ENCODE results near the gene AK5.

Gene AK5

DNA sequence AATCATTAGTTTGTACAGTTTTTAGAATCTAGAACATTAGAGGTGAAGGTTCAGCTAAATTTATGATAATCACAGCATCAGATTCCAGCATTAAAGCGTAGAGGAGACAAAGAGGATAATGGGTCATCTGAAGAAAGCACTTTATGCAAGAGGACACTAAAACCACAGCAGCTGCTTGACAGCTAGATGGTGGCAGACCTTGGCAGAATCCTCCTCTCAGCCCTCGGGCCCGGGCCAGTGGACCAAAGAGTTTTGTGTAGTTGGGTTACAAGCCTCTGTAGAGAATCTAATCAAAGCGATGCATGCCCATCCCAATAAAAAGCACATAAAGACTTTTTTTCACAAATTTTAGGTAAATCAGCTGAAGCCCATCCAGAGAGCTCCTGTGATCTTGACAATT, 59.4 kb downstream of the AK5 start:
- H3K4me3 ChIP-seq (ENCODE audit: low read depth, low read length): no peak overlapping the region
- TF ChIP-seq, protein P1, sequence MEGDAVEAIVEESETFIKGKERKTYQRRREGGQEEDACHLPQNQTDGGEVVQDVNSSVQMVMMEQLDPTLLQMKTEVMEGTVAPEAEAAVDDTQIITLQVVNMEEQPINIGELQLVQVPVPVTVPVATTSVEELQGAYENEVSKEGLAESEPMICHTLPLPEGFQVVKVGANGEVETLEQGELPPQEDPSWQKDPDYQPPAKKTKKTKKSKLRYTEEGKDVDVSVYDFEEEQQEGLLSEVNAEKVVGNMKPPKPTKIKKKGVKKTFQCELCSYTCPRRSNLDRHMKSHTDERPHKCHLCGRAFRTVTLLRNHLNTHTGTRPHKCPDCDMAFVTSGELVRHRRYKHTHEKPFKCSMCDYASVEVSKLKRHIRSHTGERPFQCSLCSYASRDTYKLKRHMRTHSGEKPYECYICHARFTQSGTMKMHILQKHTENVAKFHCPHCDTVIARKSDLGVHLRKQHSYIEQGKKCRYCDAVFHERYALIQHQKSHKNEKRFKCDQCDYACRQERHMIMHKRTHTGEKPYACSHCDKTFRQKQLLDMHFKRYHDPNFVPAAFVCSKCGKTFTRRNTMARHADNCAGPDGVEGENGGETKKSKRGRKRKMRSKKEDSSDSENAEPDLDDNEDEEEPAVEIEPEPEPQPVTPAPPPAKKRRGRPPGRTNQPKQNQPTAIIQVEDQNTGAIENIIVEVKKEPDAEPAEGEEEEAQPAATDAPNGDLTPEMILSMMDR (IDR thresholded peaks at IDR 0.05; ENCODE audit: insufficient read depth, low read depth, low read length, missing control alignments): no peak
- DNase-seq (ENCODE audit: low read depth): no peak

DNA sequence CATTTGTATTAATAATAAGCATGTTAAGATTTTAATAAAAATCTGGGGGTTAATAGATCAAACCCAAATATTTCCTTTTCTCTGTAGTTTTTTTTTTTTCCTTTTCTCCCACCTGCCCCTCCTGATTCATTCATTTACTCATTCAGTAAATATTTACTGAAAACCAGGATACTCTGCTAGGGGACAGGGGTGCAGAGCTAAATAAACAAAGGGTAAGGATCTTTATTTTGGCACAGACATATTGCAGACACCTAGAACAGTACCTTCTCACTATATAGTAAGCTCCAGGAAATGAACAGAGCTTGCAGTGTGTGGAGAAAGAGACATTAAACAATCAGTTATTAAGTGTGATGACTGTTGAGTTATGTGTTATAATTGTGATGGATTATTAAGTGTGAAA, 60.9 kb downstream of the AK5 start:
- no peak for DNase-seq (ENCODE audit: low read depth)
- no peak overlapping the region for H3K4me3 ChIP-seq (ENCODE audit: low read depth, low read length)
- TF ChIP-seq, protein P1 (IDR thresholded peaks at IDR 0.05; ENCODE audit: insufficient read depth, low read depth, low read length, missing control alignments): no peak

DNA sequence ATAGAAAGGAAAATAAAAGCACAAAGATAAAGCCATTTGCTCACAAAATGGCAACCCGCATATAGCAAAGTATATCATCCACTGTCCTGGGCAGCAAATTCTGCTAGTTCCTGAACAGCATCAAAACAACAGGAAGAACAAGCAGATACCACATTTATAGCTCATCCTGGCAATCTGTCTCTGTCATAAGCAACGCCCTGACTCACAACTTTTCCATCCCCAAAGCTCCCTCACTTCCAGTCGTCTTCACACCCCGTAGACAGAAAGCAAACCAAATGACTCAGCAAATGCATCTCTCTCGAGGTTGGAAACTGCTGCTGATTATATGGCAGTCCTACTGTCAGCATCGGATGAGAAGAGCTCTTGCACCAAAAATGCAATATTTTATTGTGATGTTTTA, 65.8 kb downstream of the AK5 start:
- TF ChIP-seq, protein P1 (IDR thresholded peaks at IDR 0.05; ENCODE audit: insufficient read depth, low read depth, low read length, missing control alignments): no peak
- no peak for DNase-seq (ENCODE audit: low read depth)
- no peak overlapping the region for H3K4me3 ChIP-seq (ENCODE audit: low read depth, low read length)

DNA sequence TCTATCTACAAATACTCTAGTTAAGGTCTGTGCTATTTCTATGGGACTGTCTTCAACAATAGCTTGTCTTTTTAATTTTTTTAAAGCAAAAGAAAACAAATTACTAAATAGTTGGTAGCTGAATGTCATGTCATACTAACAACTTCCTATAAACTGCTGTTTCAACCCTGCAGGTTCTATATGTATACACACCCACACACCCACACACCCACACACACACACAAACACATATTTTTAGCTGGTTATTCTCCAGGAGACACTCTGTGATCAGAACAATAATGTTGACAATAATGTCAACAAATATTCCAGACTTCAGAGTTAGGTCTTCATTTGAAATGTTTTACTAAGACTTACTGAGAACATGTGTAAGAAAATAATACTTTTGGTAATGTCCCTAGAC, 66.7 kb downstream of the AK5 start:
- TF ChIP-seq, protein P1 (IDR thresholded peaks at IDR 0.05; ENCODE audit: insufficient read depth, low read depth, low read length, missing control alignments): no peak
- H3K4me3 ChIP-seq (ENCODE audit: low read depth, low read length): no peak overlapping the region
- no peak for DNase-seq (ENCODE audit: low read depth)

DNA sequence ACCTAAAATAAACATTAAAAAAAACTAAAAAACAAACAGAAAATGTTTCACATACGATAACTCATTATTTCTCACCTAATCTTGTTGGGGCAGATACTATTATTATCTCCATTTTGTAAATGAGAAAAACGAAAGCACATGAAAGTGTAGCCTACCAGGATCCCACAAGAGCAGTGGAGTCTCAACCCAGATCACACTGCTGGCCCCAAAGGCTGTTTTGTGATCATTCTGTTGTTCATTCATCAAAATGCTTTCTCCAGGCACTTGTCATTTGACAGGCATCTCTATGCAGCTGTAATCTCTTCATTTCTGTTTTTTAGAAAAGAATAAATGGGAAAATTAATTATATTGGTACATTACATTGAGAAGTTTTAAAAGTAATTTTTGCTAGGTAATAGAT, 67.5 kb downstream of the AK5 start:
- no peak for DNase-seq (ENCODE audit: low read depth)
- no peak overlapping the region for H3K4me3 ChIP-seq (ENCODE audit: low read depth, low read length)
- TF ChIP-seq, protein P1 (IDR thresholded peaks at IDR 0.05; ENCODE audit: insufficient read depth, low read depth, low read length, missing control alignments): no peak

DNA sequence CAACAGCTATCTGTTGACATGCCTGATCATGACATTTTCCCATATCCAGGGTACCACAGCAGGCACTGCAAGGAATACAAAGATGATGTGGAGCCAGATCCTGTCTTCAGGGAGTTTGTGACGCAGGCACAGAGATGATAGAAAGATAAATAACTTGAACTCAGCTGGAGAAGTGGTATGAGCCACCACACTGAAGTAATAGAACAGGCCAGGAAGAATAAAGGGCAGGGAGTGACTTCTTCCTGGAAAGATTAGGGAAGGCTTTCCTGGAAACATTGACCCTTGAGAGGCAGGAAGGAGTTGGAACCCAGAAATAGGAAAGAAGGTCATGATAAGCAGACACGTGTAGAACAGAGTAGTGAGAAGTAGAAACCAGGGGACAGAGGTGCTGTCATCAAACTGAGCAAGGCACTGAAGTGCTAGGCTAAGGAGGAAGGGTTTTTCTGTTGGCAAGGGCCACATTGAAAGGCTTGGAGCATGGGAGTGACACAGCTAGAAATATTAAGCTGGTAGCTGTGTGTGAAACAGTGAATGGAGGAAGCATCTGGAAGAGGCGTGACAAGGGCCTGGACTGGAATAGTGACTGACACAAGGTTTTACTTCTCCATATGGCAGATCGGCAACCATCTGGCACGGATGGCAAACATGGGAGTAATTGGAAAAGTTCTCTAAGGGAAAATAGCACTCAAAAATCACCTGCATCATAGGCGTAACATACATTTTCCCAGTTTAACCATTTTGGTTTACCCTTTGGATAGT, 68.4 kb downstream of the AK5 start:
- DNase-seq (ENCODE audit: low read depth): no peak
- H3K4me3 ChIP-seq (ENCODE audit: low read depth, low read length): no peak overlapping the region
- TF ChIP-seq, protein P1 (IDR thresholded peaks at IDR 0.05; ENCODE audit: insufficient read depth, low read depth, low read length, missing control alignments): no peak

DNA sequence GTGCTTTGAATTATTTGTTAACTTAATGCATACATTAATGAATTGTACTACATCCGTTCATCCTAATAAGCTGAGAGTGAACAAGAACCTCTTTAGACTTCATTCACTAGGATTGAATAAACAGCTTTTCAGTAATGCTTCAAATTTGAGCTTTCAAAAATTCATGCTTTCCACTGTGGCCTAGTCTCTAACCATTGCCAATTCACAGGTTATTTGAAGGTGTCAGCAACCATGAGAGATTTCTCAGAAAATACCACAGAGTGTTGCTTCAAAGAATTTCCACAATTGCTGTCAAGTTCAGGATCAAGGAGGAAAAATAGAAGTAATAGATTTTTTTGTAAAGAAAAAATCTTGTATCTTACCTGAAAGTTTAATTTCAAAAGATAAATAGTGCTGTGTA, 72.7 kb downstream of the AK5 start:
- H3K4me3 ChIP-seq (ENCODE audit: low read depth, low read length): no peak overlapping the region
- DNase-seq (ENCODE audit: low read depth): no peak
- TF ChIP-seq, protein P1 (IDR thresholded peaks at IDR 0.05; ENCODE audit: insufficient read depth, low read depth, low read length, missing control alignments): no peak

All from GM12865 (cell line).